ENCODE data around the gene TMEM119. TPM values are rescaled to one million over a fixed set of nuclear protein-coding genes. Genes with fewer than 3 reads are reported as not detected.

TMEM119 gene
- total RNA-seq, 1 experiment from 2014 or later, result not detected

DNA sequence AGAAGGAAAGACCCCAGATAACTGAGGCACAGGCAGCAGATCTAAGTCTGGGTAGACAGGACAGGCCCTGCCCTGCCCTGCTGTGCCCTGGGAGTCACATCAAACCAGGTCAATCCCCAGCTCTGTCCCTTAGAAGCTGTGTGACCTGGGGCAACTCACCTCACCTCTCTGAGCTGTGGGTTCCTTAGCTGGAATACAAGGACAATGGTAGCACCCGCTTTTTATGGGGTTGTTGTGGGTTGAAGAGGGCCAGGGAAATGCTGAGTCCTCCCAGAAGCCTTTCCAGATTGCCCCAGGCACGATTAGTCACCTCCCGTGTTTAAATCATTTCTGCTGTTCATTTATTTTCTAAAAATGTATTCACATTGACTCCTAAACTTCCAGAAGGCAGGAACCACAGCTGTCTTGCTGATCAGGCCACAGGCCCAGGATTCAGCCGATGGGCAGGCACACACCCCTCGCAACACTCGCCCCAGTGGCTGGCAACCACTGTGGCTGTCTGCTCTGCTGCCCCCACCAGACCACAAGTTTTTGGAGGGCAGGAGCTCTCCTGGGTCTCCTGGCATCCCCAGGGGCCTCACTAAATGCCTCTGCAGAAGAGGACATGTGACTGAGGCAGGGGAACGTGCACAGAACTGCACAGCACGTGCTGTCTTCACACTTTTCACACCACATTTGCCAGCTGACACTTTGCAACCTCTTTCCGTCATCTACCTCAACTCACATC lies 32.8 kb upstream of the TMEM119 start:
- no peaks in the 10 kb centered on the region for H3K27me3 ChIP-seq (replicated peaks; ENCODE audit: control insufficient read depth, insufficient read depth, low read length)
- TF ChIP-seq, protein P1, sequence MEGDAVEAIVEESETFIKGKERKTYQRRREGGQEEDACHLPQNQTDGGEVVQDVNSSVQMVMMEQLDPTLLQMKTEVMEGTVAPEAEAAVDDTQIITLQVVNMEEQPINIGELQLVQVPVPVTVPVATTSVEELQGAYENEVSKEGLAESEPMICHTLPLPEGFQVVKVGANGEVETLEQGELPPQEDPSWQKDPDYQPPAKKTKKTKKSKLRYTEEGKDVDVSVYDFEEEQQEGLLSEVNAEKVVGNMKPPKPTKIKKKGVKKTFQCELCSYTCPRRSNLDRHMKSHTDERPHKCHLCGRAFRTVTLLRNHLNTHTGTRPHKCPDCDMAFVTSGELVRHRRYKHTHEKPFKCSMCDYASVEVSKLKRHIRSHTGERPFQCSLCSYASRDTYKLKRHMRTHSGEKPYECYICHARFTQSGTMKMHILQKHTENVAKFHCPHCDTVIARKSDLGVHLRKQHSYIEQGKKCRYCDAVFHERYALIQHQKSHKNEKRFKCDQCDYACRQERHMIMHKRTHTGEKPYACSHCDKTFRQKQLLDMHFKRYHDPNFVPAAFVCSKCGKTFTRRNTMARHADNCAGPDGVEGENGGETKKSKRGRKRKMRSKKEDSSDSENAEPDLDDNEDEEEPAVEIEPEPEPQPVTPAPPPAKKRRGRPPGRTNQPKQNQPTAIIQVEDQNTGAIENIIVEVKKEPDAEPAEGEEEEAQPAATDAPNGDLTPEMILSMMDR (IDR thresholded peaks at IDR 0.05; ENCODE audit: insufficient read depth in 1 of 2, low read depth in 1 of 2, low read length in 1 of 2, severe bottlenecking in 1 of 2, unreplicated experiment in 1 of 2), result no peak
- H3K4me3 Mint-ChIP-seq (ENCODE audit: unreplicated experiment), result no peak overlapping the region
- BruUV-seq (replicated peaks), result no TSS peak
- intact Hi-C loops (cut with micrococcal nuclease; ENCODE audit: unreplicated experiment), result no loop called here
- no peaks in the 10 kb centered on the region for H3K36me3 ChIP-seq (ENCODE audit: control insufficient read depth, insufficient read depth, low read length)
- CTCF ChIA-PET, result no interaction called here
- POLR2A ChIA-PET, result no interaction called here
- H3K9me3 ChIP-seq, result no peaks in the 10 kb centered on the region
- H3K27ac Mint-ChIP-seq (ENCODE audit: unreplicated experiment), result no peak overlapping the region
- DNase-seq, result no peak
- no peak overlapping the region for H3K4me3 ChIP-seq (ENCODE audit: low read depth, low read length)
- H3K9me3 Mint-ChIP-seq (ENCODE audit: unreplicated experiment), result no peaks in the 10 kb centered on the region
- H3K27me3 Mint-ChIP-seq (ENCODE audit: insufficient read depth, unreplicated experiment), result no peaks in the 10 kb centered on the region
- H3K4me1 ChIP-seq, result no peaks in the 10 kb centered on the region; the same call in 1 of the 2 replicates
- H3K4me1 Mint-ChIP-seq (ENCODE audit: low read depth, unreplicated experiment), result peaks cover 6% of the 10 kb centered on the region
- peaks cover 6% of the 10 kb centered on the region for H3K36me3 Mint-ChIP-seq (ENCODE audit: insufficient read depth, unreplicated experiment)

DNA sequence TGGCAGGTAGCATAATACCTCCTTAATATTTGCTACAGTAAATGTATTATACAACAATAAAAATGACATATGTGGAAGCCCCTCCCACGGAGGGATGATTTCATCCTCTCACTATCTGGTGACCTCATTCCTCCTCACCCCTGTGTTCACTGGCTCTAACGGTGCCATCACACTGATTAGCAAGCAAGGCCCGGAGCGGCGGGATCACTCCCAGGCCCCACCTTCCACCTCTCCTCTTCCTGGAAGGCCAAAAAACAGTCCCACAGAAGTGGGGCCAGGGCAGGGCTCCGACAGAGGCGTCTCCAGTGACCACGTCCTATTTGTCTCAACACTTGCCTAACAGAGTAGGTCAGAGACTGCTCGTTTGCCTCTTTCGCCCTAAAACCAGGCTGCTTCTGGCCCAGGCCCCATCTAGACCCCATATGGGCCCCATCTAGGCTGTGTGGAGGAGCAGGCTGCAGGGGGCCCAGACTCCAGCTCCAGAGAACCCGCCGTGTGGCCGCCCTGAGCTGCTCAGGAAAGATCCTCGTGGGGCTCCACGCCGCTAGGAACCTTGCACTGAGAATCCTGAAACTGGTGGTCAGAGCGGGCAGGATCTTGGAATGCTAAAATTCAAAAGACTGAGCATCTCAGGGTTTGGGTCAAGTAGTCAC lies 32.1 kb upstream of the TMEM119 start:
- no peaks in the 10 kb centered on the region; the same call in 1 of the 2 replicates for H3K4me1 ChIP-seq
- no peaks in the 10 kb centered on the region for H3K9me3 Mint-ChIP-seq (ENCODE audit: unreplicated experiment)
- TF ChIP-seq, protein P1 (IDR thresholded peaks at IDR 0.05; ENCODE audit: insufficient read depth in 1 of 2, low read depth in 1 of 2, low read length in 1 of 2, severe bottlenecking in 1 of 2, unreplicated experiment in 1 of 2), result no peak
- no peaks in the 10 kb centered on the region for H3K27me3 Mint-ChIP-seq (ENCODE audit: insufficient read depth, unreplicated experiment)
- peaks cover 6% of the 10 kb centered on the region for H3K36me3 Mint-ChIP-seq (ENCODE audit: insufficient read depth, unreplicated experiment)
- intact Hi-C loops (cut with micrococcal nuclease; ENCODE audit: unreplicated experiment), result no loop called here
- H3K27me3 ChIP-seq (replicated peaks; ENCODE audit: control insufficient read depth, insufficient read depth, low read length), result no peaks in the 10 kb centered on the region
- H3K36me3 ChIP-seq (ENCODE audit: control insufficient read depth, insufficient read depth, low read length), result no peaks in the 10 kb centered on the region
- no peak overlapping the region for H3K4me3 ChIP-seq (ENCODE audit: low read depth, low read length)
- no peaks in the 10 kb centered on the region for H3K9me3 ChIP-seq
- H3K4me3 Mint-ChIP-seq (ENCODE audit: unreplicated experiment), result no peak overlapping the region
- H3K27ac Mint-ChIP-seq (ENCODE audit: unreplicated experiment), result no peak overlapping the region
- POLR2A ChIA-PET, result no interaction called here
- CTCF ChIA-PET, result no interaction called here
- peaks cover 6% of the 10 kb centered on the region for H3K4me1 Mint-ChIP-seq (ENCODE audit: low read depth, unreplicated experiment)
- DNase-seq, result no peak
- BruUV-seq (replicated peaks), result no TSS peak

DNA sequence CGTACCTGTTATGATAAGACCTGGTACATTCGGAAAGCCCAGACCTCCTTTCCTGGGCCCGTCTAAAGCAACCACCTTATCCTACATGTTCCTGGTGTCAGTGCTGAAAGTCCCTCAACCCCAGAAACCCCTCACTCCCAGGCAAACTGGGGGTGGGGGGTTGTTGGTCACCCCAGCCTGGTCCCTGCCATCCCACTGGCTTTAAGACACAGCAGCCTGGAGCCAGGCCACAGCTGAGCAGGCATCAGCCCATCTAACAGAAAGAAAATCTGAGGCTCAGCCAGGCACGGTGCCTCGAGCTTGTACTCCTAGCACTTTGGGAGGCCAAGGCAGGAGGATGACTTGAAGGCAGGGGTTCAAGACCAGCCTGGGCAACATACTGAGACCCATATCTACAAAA lies 31.3 kb upstream of the TMEM119 start:
- Histone ChIP-seq H3K27me3 (replicated peaks; ENCODE audit: control insufficient read depth, insufficient read depth, low read length) (no peaks in the 10 kb centered on the region), H3K4me1 (no peaks in the 10 kb centered on the region; the same call in 1 of the 2 replicates), H3K9me3 (no peaks in the 10 kb centered on the region), H3K36me3 (ENCODE audit: control insufficient read depth, insufficient read depth, low read length) (no peaks in the 10 kb centered on the region), H3K4me3 (ENCODE audit: low read depth, low read length) (no peak overlapping the region)
- no peaks in the 10 kb centered on the region for H3K9me3 Mint-ChIP-seq (ENCODE audit: unreplicated experiment)
- peaks cover 6% of the 10 kb centered on the region for H3K36me3 Mint-ChIP-seq (ENCODE audit: insufficient read depth, unreplicated experiment)
- no TSS peak for BruUV-seq (replicated peaks)
- no peaks in the 10 kb centered on the region for H3K27me3 Mint-ChIP-seq (ENCODE audit: insufficient read depth, unreplicated experiment)
- H3K4me1 Mint-ChIP-seq (ENCODE audit: low read depth, unreplicated experiment), result peaks cover 6% of the 10 kb centered on the region
- no peak overlapping the region for H3K27ac Mint-ChIP-seq (ENCODE audit: unreplicated experiment)
- no peak for DNase-seq
- ChIA-PET POLR2A (no interaction called here), CTCF (no interaction called here)
- intact Hi-C loops (cut with micrococcal nuclease; ENCODE audit: unreplicated experiment), result no loop called here
- TF ChIP-seq, protein P1 (IDR thresholded peaks at IDR 0.05; ENCODE audit: insufficient read depth in 1 of 2, low read depth in 1 of 2, low read length in 1 of 2, severe bottlenecking in 1 of 2, unreplicated experiment in 1 of 2), result no peak
- no peak overlapping the region for H3K4me3 Mint-ChIP-seq (ENCODE audit: unreplicated experiment)
